H7 (cell line): ENCODE results near the gene GRK1. TPM values are rescaled to one million over a fixed set of nuclear protein-coding genes. Genes with fewer than 3 reads are reported as not detected.

ENCODE experiments used
- total RNA-seq: library from RNA; depleted of rRNA; stranded (reverse); fragments of >200 nt; shearing (Covaris generic); gene quantifications from 2 replicates; pipeline ENCODE4 v1.2.3, GENCODE V29; 2014; rRNA removed

Gene GRK1
- total RNA-seq, 1 experiment from 2014 or later: 0.14 TPM

Other genes starting within 250 kb of the GRK1 start
- gene ADPRHL1, start 213.7 kb upstream of the GRK1 start, total RNA-seq: 0.89 and 1.4 TPM in 2 replicates
- 11.9 and 15.5 TPM in 2 replicates for gene DCUN1D2, start 176.5 kb upstream of the GRK1 start, total RNA-seq
- 62.2 and 78.2 TPM in 2 replicates for gene TFDP1, start 82.5 kb upstream of the GRK1 start, total RNA-seq
- 0.48 TPM in 1 of 2 replicates, not detected in the other for gene ATP4B, start 9.0 kb upstream of the GRK1 start, total RNA-seq
- 0.70 and 2.7 TPM in 2 replicates for gene TMEM255B, start 92.0 kb downstream of the GRK1 start, total RNA-seq
- gene GAS6, start 196.9 kb downstream of the GRK1 start, total RNA-seq: 9.1 and 15.1 TPM in 2 replicates